Renal pelvis (tissue), 4 donors: Measurements from ENCODE around the gene GPC3. TPM values are rescaled to one million over a fixed set of nuclear protein-coding genes. Genes with fewer than 3 reads are reported as not detected.
"Not testable (repeated sequence)": the region's sequence is repeated elsewhere in the genome, so short reads cannot be mapped to it uniquely, and the experiment has no call there.

Source experiments
- DNase-seq: peaks from one replicate; pipeline ENCODE4 v3.0.0-alpha.2; 2013
- polyA plus RNA-seq, 3 donors: library from polyadenylated mRNA; unstranded; fragments of 120-200 nt; gene quantifications; one replicate each; pipeline ENCODE4 v1.2.1, GENCODE V29; 2013; ENCODE audit not compliant: insufficient read length in 3 of 3

The GPC3 gene
- polyA plus RNA-seq, 3 donors, result 934 to 1,259 (median 988) TPM

GRCh38 chrX:134004084-134004483, 18.7 kb upstream of the GPC3 start:
- DNase-seq, result no peak

GRCh38 chrX:134002921-134003615, 17.7 kb upstream of the GPC3 start:
- no peak for DNase-seq

GRCh38 chrX:134000260-134001245, 15.2 kb upstream of the GPC3 start:
- DNase-seq, result no peak

GRCh38 chrX:133999031-133999705, 13.8 kb upstream of the GPC3 start:
- peak; percentile 67 for DNase-seq

- no peak for DNase-seq
These were observed 10.4 kb upstream of the GPC3 start for GRCh38 chrX:133995759-133996158.

- DNase-seq, result no peak
These were observed 9.2 kb upstream of the GPC3 start for GRCh38 chrX:133994576-133994975.

- peak; percentile 47 for DNase-seq
These were observed 7.5 kb upstream of the GPC3 start for GRCh38 chrX:133992882-133993281.

- no peak for DNase-seq
These were observed 6.4 kb upstream of the GPC3 start for GRCh38 chrX:133991814-133992213.

GRCh38 chrX:133991057-133991456, 5.7 kb upstream of the GPC3 start:
- DNase-seq, result not testable (repeated sequence)

- DNase-seq, result no peak
These were observed 4.6 kb upstream of the GPC3 start for GRCh38 chrX:133989993-133990392.

- peak; percentile 69 for DNase-seq
These were observed 4.1 kb upstream of the GPC3 start for GRCh38 chrX:133989490-133989889.

GRCh38 chrX:133988010-133988409, 2.6 kb upstream of the GPC3 start:
- DNase-seq, result no peak

GRCh38 chrX:133987188-133987587, 1.8 kb upstream of the GPC3 start:
- no peak for DNase-seq

- DNase-seq, result no peak
These were observed 731 bp upstream of the GPC3 start for GRCh38 chrX:133985967-133986683.

- no peak for DNase-seq
These were observed 584 bp downstream of the GPC3 start for GRCh38 chrX:133984857-133985163.

- DNase-seq, result no peak
These were observed 1.2 kb downstream of the GPC3 start for GRCh38 chrX:133983974-133984845.

- DNase-seq, result no peak
These were observed 2.0 kb downstream of the GPC3 start for GRCh38 chrX:133983256-133983973.

GRCh38 chrX:133981924-133982323, 3.5 kb downstream of the GPC3 start:
- no peak for DNase-seq

GRCh38 chrX:133980832-133981588, 4.4 kb downstream of the GPC3 start:
- DNase-seq, result no peak
